HG02973 (cell line): ENCODE data around the gene IRGM.
"Not testable (repeated sequence)": the region's sequence is repeated elsewhere in the genome, so short reads cannot be mapped to it uniquely, and the experiment has no call there.

Experiments
- ATAC-seq: cut with Tn5 transposase; IDR thresholded peaks from one replicate; pipeline ENCODE4 v1.9.1; 2021; ENCODE audit warnings: moderate library complexity; ENCODE audit not compliant: unreplicated experiment

Gene IRGM

GRCh38 chr5:150846308-150846653 lies at the start of gene IRGM:
Gene IRGM, plus strand, starts transcription at chr5:150846521. Its CDS starts 1,603 bp downstream, at chr5:150848124.
- ATAC-seq: not testable (repeated sequence)

- ATAC-seq: no peak
These were observed 48.9 kb upstream of the IRGM start for GRCh38 chr5:150797384-150797783.

GRCh38 chr5:150801117-150801927 lies 45.0 kb upstream of the IRGM start:
- ATAC-seq: no peak

GRCh38 chr5:150804388-150804787 lies 41.9 kb upstream of the IRGM start:
- no peak for ATAC-seq

- no peak for ATAC-seq
These were observed 37.0 kb upstream of the IRGM start for GRCh38 chr5:150809363-150809762.

- ATAC-seq: no peak
These were observed 31.3 kb upstream of the IRGM start for GRCh38 chr5:150815010-150815409.

- no peak for ATAC-seq
These were observed 29.4 kb upstream of the IRGM start for GRCh38 chr5:150816946-150817345.

- ATAC-seq: no peak
These were observed 16.6 kb upstream of the IRGM start for GRCh38 chr5:150829744-150830143.

- ATAC-seq: not testable (repeated sequence)
These were observed 14.5 kb upstream of the IRGM start for GRCh38 chr5:150831821-150832220.

GRCh38 chr5:150836064-150836463 lies 10.3 kb upstream of the IRGM start:
- no peak for ATAC-seq

GRCh38 chr5:150836703-150837102 lies 9.6 kb upstream of the IRGM start:
- ATAC-seq: no peak

GRCh38 chr5:150845185-150845859 lies 999 bp upstream of the IRGM start:
- ATAC-seq: not testable (repeated sequence)

- ATAC-seq: peak; percentile 95
These were observed 473 bp downstream of the IRGM start for GRCh38 chr5:150846654-150847333.

GRCh38 chr5:150847334-150847695 lies 994 bp downstream of the IRGM start:
- no peak for ATAC-seq

GRCh38 chr5:150848271-150848670 lies 1.9 kb downstream of the IRGM start:
- ATAC-seq: no peak

- no peak for ATAC-seq
These were observed 4.7 kb downstream of the IRGM start for GRCh38 chr5:150851039-150851438.

GRCh38 chr5:150853561-150853960 lies 7.2 kb downstream of the IRGM start:
- no peak for ATAC-seq

- ATAC-seq: not testable (repeated sequence)
These were observed 10.4 kb downstream of the IRGM start for GRCh38 chr5:150856700-150857099.

- ATAC-seq: no peak
These were observed 14.0 kb downstream of the IRGM start for GRCh38 chr5:150860246-150860821.

- ATAC-seq: no peak
These were observed 15.7 kb downstream of the IRGM start for GRCh38 chr5:150862070-150862469.

GRCh38 chr5:150879358-150879757 lies 33.0 kb downstream of the IRGM start:
- ATAC-seq: no peak
